ENCODE results near the gene CCDC40. TPM values are rescaled to one million over a fixed set of nuclear protein-coding genes. Genes with fewer than 3 reads are reported as not detected.

CCDC40 gene
- total and polyA plus RNA-seq, 10 of the 15 experiments (the other 5 are each of a cell fraction or from before 2014, with no cell fraction given) = 0.06 to 0.10 TPM; not detected in 8

GRCh38 chr17:80106176-80106575 lies 69.7 kb downstream of the CCDC40 start:
- no peak for ATAC-seq
- Histone ChIP-seq H3K27me3 (replicated peaks in 1 of 2; ENCODE audit: control insufficient read depth in 2 of 2, insufficient read depth in 2 of 2, low read length in 1 of 2) (peaks cover 0 to 3% of the 10 kb centered on the region in 2 experiments; a peak in 2 of 4 replicates), H3K79me2 (ENCODE audit: control insufficient read depth, insufficient read depth, low read length) (no peaks in the 10 kb centered on the region; the same call in 1 of the 2 replicates), H4K20me1 (ENCODE audit: control insufficient read depth, insufficient read depth) (no peaks in the 10 kb centered on the region; the same call in 1 of the 2 replicates), H3K27ac (ENCODE audit: control insufficient read depth, insufficient read depth) (no peak overlapping the region), H2AFZ (ENCODE audit: control insufficient read depth, low read depth, low read length) (no peak overlapping the region), H3K4me2 (ENCODE audit: control insufficient read depth, insufficient read depth) (no peak overlapping the region), H3K9ac (ENCODE audit: control insufficient read depth, insufficient read depth, low read length) (no peak overlapping the region), H3K9me3 (replicated peaks; ENCODE audit: control insufficient read depth, insufficient read depth, low read length) (no peaks in the 10 kb centered on the region), H3K4me1 (ENCODE audit: control insufficient read depth, insufficient read depth, low read length) (peaks cover 5% of the 10 kb centered on the region; the same call in 1 of the 2 replicates), H3K4me3 (no peak overlapping the region), H3K36me3 (ENCODE audit: control insufficient read depth in 2 of 2, insufficient read depth in 2 of 2, low read length in 1 of 2) (no peaks in the 10 kb centered on the region)
- FAIRE-seq = no peak
- DNase-seq (ENCODE audit: low read depth, low spot score) = no peak
- WGBS (ENCODE audit: insufficient coverage, insufficient replicate concordance, low lambda C conversion rate, missing lambda C conversion rate) = 59% methylated on average over 10 of the region's 10 CpGs
- CTCF ChIA-PET = interaction anchor here (0.6 kb wide), 2 partner anchors 89 to 469 kb away, joined by 3 read pairs; no protein-coding TSS in a partner anchor
- SMC1A ChIA-PET (ENCODE audit: uncharacterized antibody, unreplicated experiment) = no interaction called here
- POLR2A ChIA-PET = no interaction called here
- RAD21 ChIA-PET (ENCODE audit: unreplicated experiment) = no interaction called here
- BruUV-seq (replicated peaks) = no TSS peak
- TF ChIP-seq TCF12 (IDR thresholded peaks at IDR 0.05; ENCODE audit: low read depth, low read length) (0 out of 2 replicates have a peak, but pooled peaks have one; percentile 27), BRCA1 (IDR thresholded peaks at IDR 0.05; ENCODE audit: low read depth, low read length) (no peak), ZBED1 (IDR thresholded peaks at IDR 0.05; ENCODE audit: borderline replicate concordance) (no peak)
- intact Hi-C loops (cut with micrococcal nuclease; ENCODE audit: unreplicated experiment) = no loop called here
- in situ Hi-C loops (cut with MboI) = no loop called here

- Histone ChIP-seq H3K9ac (ENCODE audit: control insufficient read depth, insufficient read depth, low read length) (no peak overlapping the region), H3K4me1 (ENCODE audit: control insufficient read depth, insufficient read depth, low read length) (peaks cover 5% of the 10 kb centered on the region; the same call in 1 of the 2 replicates), H3K4me3 (no peak overlapping the region), H3K4me2 (ENCODE audit: control insufficient read depth, insufficient read depth) (no peak overlapping the region), H3K9me3 (replicated peaks; ENCODE audit: control insufficient read depth, insufficient read depth, low read length) (no peaks in the 10 kb centered on the region), H4K20me1 (ENCODE audit: control insufficient read depth, insufficient read depth) (no peaks in the 10 kb centered on the region; the same call in 1 of the 2 replicates), H3K79me2 (ENCODE audit: control insufficient read depth, insufficient read depth, low read length) (no peaks in the 10 kb centered on the region; the same call in 1 of the 2 replicates), H3K27ac (ENCODE audit: control insufficient read depth, insufficient read depth) (no peak overlapping the region), H3K36me3 (ENCODE audit: control insufficient read depth in 2 of 2, insufficient read depth in 2 of 2, low read length in 1 of 2) (no peaks in the 10 kb centered on the region), H3K27me3 (replicated peaks in 1 of 2; ENCODE audit: control insufficient read depth in 2 of 2, insufficient read depth in 2 of 2, low read length in 1 of 2) (peaks cover 0 to 3% of the 10 kb centered on the region in 2 experiments; a peak in 2 of 4 replicates), H2AFZ (ENCODE audit: control insufficient read depth, low read depth, low read length) (no peak overlapping the region)
- BruUV-seq (replicated peaks) = no TSS peak
- POLR2A ChIA-PET = no interaction called here
- 64% methylated on average over 12 of the region's 12 CpGs for WGBS (ENCODE audit: insufficient coverage, insufficient replicate concordance, low lambda C conversion rate, missing lambda C conversion rate)
- SMC1A ChIA-PET (ENCODE audit: uncharacterized antibody, unreplicated experiment) = no interaction called here
- FAIRE-seq (no peak), DNase-seq (ENCODE audit: low read depth, low spot score) (no peak), ATAC-seq (no peak)
- in situ Hi-C loops (cut with MboI) = no loop called here
- CTCF ChIA-PET = no interaction called here
- intact Hi-C loops (cut with micrococcal nuclease; ENCODE audit: unreplicated experiment) = no loop called here
- RAD21 ChIA-PET (ENCODE audit: unreplicated experiment) = no interaction called here
- TF ChIP-seq SREBF1 (IDR thresholded peaks at IDR 0.05; ENCODE audit: low read length) = no peak
- TF ChIP-seq ZBTB40 (IDR thresholded peaks at IDR 0.05; ENCODE audit: borderline replicate concordance) = no peak
- TF ChIP-seq IKZF2 (IDR thresholded peaks at IDR 0.05) = no peak
- no peak for TF ChIP-seq MTA2 (IDR thresholded peaks at IDR 0.05; ENCODE audit: low read depth)
- TF ChIP-seq NFIC (IDR thresholded peaks at IDR 0.05; ENCODE audit: low read depth, low read length) = no peak
- no peak for TF ChIP-seq NR2C2 (IDR thresholded peaks at IDR 0.05; ENCODE audit: borderline replicate concordance, control insufficient read depth, insufficient read length, low read depth)
- TF ChIP-seq ELK1 (IDR thresholded peaks at IDR 0.05; ENCODE audit: low read depth, low read length) = no peak
- no peak for TF ChIP-seq KLF5 (IDR thresholded peaks at IDR 0.05; ENCODE audit: partially characterized antibody)
- TF ChIP-seq POLR2AphosphoS5 (IDR thresholded peaks at IDR 0.05; ENCODE audit: low read length) = no peak
- no peak for TF ChIP-seq BACH1 (IDR thresholded peaks at IDR 0.05; ENCODE audit: borderline replicate concordance)
- no peak for TF ChIP-seq NRF1 (conservative IDR thresholded peaks at IDR 0.05; ENCODE audit: low read depth, low read length)
- TF ChIP-seq JUNB (IDR thresholded peaks at IDR 0.05) = no peak
Measured at GRCh38 chr17:80106751-80107150, 70.3 kb downstream of the CCDC40 start.
